HEK293 (cell line): ENCODE data around the gene RBM19.

Experiments used
- ATF2 ChIP-seq: fragments of 450-650 bp; formaldehyde crosslinking; IDR thresholded peaks from 2 replicates; pipeline ENCODE4 v1.5.1; 2016; ENCODE audit warnings: missing biosample characterization, missing genetic modification characterization, low read depth
- CTCF ChIP-seq: fragments of 450-650 bp; formaldehyde crosslinking; IDR thresholded peaks from 2 replicates; pipeline ENCODE4 v1.5.1; 2016; ENCODE audit warnings: missing biosample characterization, missing genetic modification characterization
- KLF10 ChIP-seq: fragments of 450-650 bp; IDR thresholded peaks from 2 replicates; pipeline ENCODE4 v1.5.1; 2018; ENCODE audit warnings: missing biosample characterization, mild to moderate bottlenecking, missing genetic modification characterization
- KLF7 ChIP-seq: fragments of 450-650 bp; formaldehyde crosslinking; IDR thresholded peaks from 2 replicates; pipeline ENCODE4 v1.5.1; 2016; ENCODE audit warnings: missing biosample characterization, missing genetic modification characterization, borderline replicate concordance
- PRDM1 ChIP-seq: fragments of 450-650 bp; formaldehyde crosslinking; IDR thresholded peaks from 2 replicates; pipeline ENCODE4; 2016; ENCODE audit warnings: missing biosample characterization, missing genetic modification characterization
- ZBTB7A ChIP-seq: fragments of 450-650 bp; formaldehyde crosslinking; IDR thresholded peaks from 2 replicates; pipeline ENCODE4 v1.5.1; 2016; ENCODE audit warnings: low read depth, missing biosample characterization, missing genetic modification characterization
- ZEB2 ChIP-seq: fragments of 450-650 bp; formaldehyde crosslinking; IDR thresholded peaks from 2 replicates; pipeline ENCODE4 v1.5.1; 2016; ENCODE audit warnings: missing biosample characterization, missing genetic modification characterization
- ZFP41 ChIP-seq: fragments of 450-650 bp; formaldehyde crosslinking; IDR thresholded peaks from 2 replicates; pipeline ENCODE4 v1.5.1; 2016; ENCODE audit warnings: missing biosample characterization, missing genetic modification characterization, borderline replicate concordance
- ZNF24 ChIP-seq: fragments of 450-650 bp; formaldehyde crosslinking; IDR thresholded peaks from 2 replicates; pipeline ENCODE4 v1.5.1; 2016; ENCODE audit warnings: missing biosample characterization, missing genetic modification characterization
- ZSCAN16 ChIP-seq: fragments of 450-650 bp; formaldehyde crosslinking; IDR thresholded peaks from 2 replicates; pipeline ENCODE4 v1.5.1; 2016; ENCODE audit warnings: missing biosample characterization, missing genetic modification characterization

GRCh38 chr12:113996026-113996425 lies 29.9 kb upstream of the RBM19 start:
- TF ChIP-seq ZSCAN16 (tag by site-specific recombination) (no peak), ZFP41 (tag by site-specific recombination) (no peak), ZBTB7A (tag by site-specific recombination) (no peak), CTCF (tag by site-specific recombination) (no peak), PRDM1 (tag by site-specific recombination) (no peak), ZNF24 (no peak), KLF10 (tag by site-specific recombination) (no peak), ATF2 (no peak), KLF7 (tag by site-specific recombination) (no peak), ZEB2 (tag by site-specific recombination) (no peak)
